NT2/D1 (cell line): ENCODE data around the gene PCGF2.

Experiments
- SUZ12 ChIP-seq: IDR thresholded peaks from 2 replicates; pipeline ENCODE4 v1.6.1; 2011; ENCODE audit not compliant: insufficient read length, insufficient read depth; ENCODE audit errors: extremely low read depth
- YY1 ChIP-seq: IDR thresholded peaks from 2 replicates; pipeline ENCODE4 v1.6.1; 2011; ENCODE audit not compliant: insufficient read length, insufficient read depth

- TF ChIP-seq YY1 (no peak), SUZ12 (no peak)
Observed at GRCh38 chr17:38753071-38753506, 5.0 kb upstream of the PCGF2 start.
